PFSK-1 (cell line): ENCODE results near the gene U2AF2.

Experiments
- FOXP2 ChIP-seq: optimal IDR thresholded peaks from 2 replicates; pipeline ENCODE3; 2011; ENCODE audit warnings: borderline replicate concordance, control low read depth, inconsistent platforms; ENCODE audit not compliant: insufficient read depth; ENCODE audit errors: extremely low read length, extremely low read depth
- POLR2AphosphoS5 ChIP-seq: IDR thresholded peaks from 2 replicates; pipeline ENCODE4 v1.6.1; 2012; ENCODE audit warnings: low read depth, mild to moderate bottlenecking, control low read depth, low read length, moderate library complexity
- REST ChIP-seq, 2 experiments: IDR thresholded peaks; 2 replicates each; pipeline versions ENCODE4 v1.6.1 to v1.8.0; 2011 to 2012; ENCODE audit warnings: low read depth in 2 of 2, low read length in 2 of 2, control low read depth in 1 of 2, inconsistent platforms in 1 of 2, mild to moderate bottlenecking in 1 of 2, moderate library complexity in 1 of 2; ENCODE audit not compliant: insufficient read depth in 1 of 2
- SIN3A ChIP-seq: IDR thresholded peaks from 2 replicates; pipeline ENCODE4 v1.6.1; 2012; ENCODE audit warnings: mild to moderate bottlenecking, low read length, moderate library complexity, borderline replicate concordance; ENCODE audit not compliant: insufficient read depth
- TAF1 ChIP-seq: IDR thresholded peaks from 2 replicates; pipeline ENCODE4 v1.6.1; 2012; ENCODE audit warnings: low read length, control low read depth, borderline replicate concordance; ENCODE audit not compliant: insufficient read depth

Gene U2AF2

GRCh38 chr19:55643003-55643886 is 11.6 kb upstream of the U2AF2 start, which contains the start of gene ZNF581:
TSS of gene ZNF581 (plus strand) at chr19:55643649. CDS start at chr19:55644572, 923 bp downstream.
- TF ChIP-seq SIN3A: peak; percentile 91; the same call in 1 of the 2 replicates
- peak; percentile 58 for TF ChIP-seq FOXP2
- TF ChIP-seq POLR2AphosphoS5: peak; percentile 75
- TF ChIP-seq TAF1: peak; percentile 70; the same call in 1 of the 2 replicates
- TF ChIP-seq REST (IDR thresholded peaks at IDR 0.05; ENCODE audit: insufficient read depth in 1 of 2, low read depth in 2 of 2, low read length in 2 of 2): 0 out of 4 replicates have a peak, but pooled peaks of 1 of the 2 experiments have one; percentile 23

- TF ChIP-seq TAF1: no peak
- no peak for TF ChIP-seq REST (IDR thresholded peaks at IDR 0.05; ENCODE audit: insufficient read depth in 1 of 2, low read depth in 2 of 2, low read length in 2 of 2)
- TF ChIP-seq POLR2AphosphoS5: no peak
- TF ChIP-seq FOXP2: no peak
- TF ChIP-seq SIN3A: no peak
These were observed 11.0 kb upstream of the U2AF2 start for GRCh38 chr19:55643887-55644176.

- TF ChIP-seq REST (IDR thresholded peaks at IDR 0.05; ENCODE audit: insufficient read depth in 1 of 2, low read depth in 2 of 2, low read length in 2 of 2) (no peak), TAF1 (no peak), FOXP2 (no peak), POLR2AphosphoS5 (no peak), SIN3A (no peak)
These were observed 10.5 kb upstream of the U2AF2 start for GRCh38 chr19:55644191-55644833.

GRCh38 chr19:55644842-55645511 is 9.9 kb upstream of the U2AF2 start:
- no peak for TF ChIP-seq POLR2AphosphoS5
- TF ChIP-seq FOXP2: no peak
- TF ChIP-seq REST (IDR thresholded peaks at IDR 0.05; ENCODE audit: insufficient read depth in 1 of 2, low read depth in 2 of 2, low read length in 2 of 2): no peak
- TF ChIP-seq TAF1: no peak
- no peak for TF ChIP-seq SIN3A
